GM21528 (cell line): ENCODE results near the gene AQP12A.

Source experiments
- ATAC-seq: cut with Tn5 transposase; IDR thresholded peaks from one replicate; pipeline ENCODE4 v1.9.1; 2021; ENCODE audit warnings: mild to moderate bottlenecking, moderate library complexity; ENCODE audit not compliant: unreplicated experiment, low FRiP score

AQP12A gene

GRCh38 chr2:240703417-240704341 lies 12.0 kb downstream of the AQP12A start:
- no peak for ATAC-seq

- no peak for ATAC-seq
Measured at GRCh38 chr2:240704651-240705050, 13.0 kb downstream of the AQP12A start.

GRCh38 chr2:240705204-240705791 lies 13.6 kb downstream of the AQP12A start:
- ATAC-seq, result no peak

- ATAC-seq, result no peak
Measured at GRCh38 chr2:240707043-240707756, 15.5 kb downstream of the AQP12A start.

GRCh38 chr2:240707821-240708220 lies 16.2 kb downstream of the AQP12A start:
- ATAC-seq, result no peak

GRCh38 chr2:240708457-240708856 lies 16.8 kb downstream of the AQP12A start:
- no peak for ATAC-seq

GRCh38 chr2:240711296-240711695 lies 19.6 kb downstream of the AQP12A start:
- ATAC-seq, result no peak

GRCh38 chr2:240711701-240712100 lies 20.0 kb downstream of the AQP12A start:
- no peak for ATAC-seq

- ATAC-seq, result no peak
Measured at GRCh38 chr2:240712121-240712520, 20.5 kb downstream of the AQP12A start.

GRCh38 chr2:240713071-240713927 lies 21.6 kb downstream of the AQP12A start:
- ATAC-seq, result no peak

- no peak for ATAC-seq
Measured at GRCh38 chr2:240713928-240714746, 22.5 kb downstream of the AQP12A start.

GRCh38 chr2:240714747-240715725 lies 23.4 kb downstream of the AQP12A start:
- ATAC-seq, result no peak

- ATAC-seq, result no peak
Measured at GRCh38 chr2:240716130-240716798, 24.6 kb downstream of the AQP12A start.

- no peak for ATAC-seq
Measured at GRCh38 chr2:240717181-240717641, 25.5 kb downstream of the AQP12A start.

- no peak for ATAC-seq
Measured at GRCh38 chr2:240717681-240718581, 26.3 kb downstream of the AQP12A start.

- ATAC-seq, result no peak
Measured at GRCh38 chr2:240718896-240719490, 27.3 kb downstream of the AQP12A start.
